OCI-LY3 (cell line): ENCODE data around the gene GNAI1.

Experiments used
- CTCF ChIP-seq: fragments of 200-600, 300-600 bp; sonication (generic); IDR thresholded peaks from 2 replicates; pipeline ENCODE4 v1.5.1; 2014; ENCODE audit warnings: antibody characterized with exemption, low read length, low read depth
- EZH2phosphoT487 ChIP-seq: fragments of 200-600 bp; shearing (Covaris generic); IDR thresholded peaks from 2 replicates; pipeline ENCODE4 v1.6.1; 2018; ENCODE audit warnings: antibody characterized with exemption, mixed run types, low read depth

- TF ChIP-seq CTCF (no peak), EZH2phosphoT487 (no peak)
These were observed 9.9 kb upstream of the GNAI1 start for GRCh38 chr7:80124526-80125264.
